Neural progenitor cell (in vitro differentiated cells): ENCODE data around the gene ECEL1. TPM values are rescaled to one million over a fixed set of nuclear protein-coding genes. Genes with fewer than 3 reads are reported as not detected.
"Not testable (repeated sequence)": the region's sequence is repeated elsewhere in the genome, so short reads cannot be mapped to it uniquely, and the experiment has no call there.

Experiments used
- DNase-seq: peaks from one replicate; pipeline ENCODE4 v3.0.0-alpha.2; 2016; ENCODE audit warnings: low spot score
- H2AFZ ChIP-seq: fragments of 200-600 bp; sonication (generic); replicated peaks from 2 replicates; pipeline ENCODE4 v1.6.1; 2016; ENCODE audit warnings: antibody characterized with exemption
- H3F3A ChIP-seq: fragments of 200-600 bp; sonication (generic); 2 replicates; pipeline ENCODE4 v1.6.1; 2016; ENCODE audit warnings: antibody characterized with exemption, low read depth
- H3K27ac ChIP-seq: fragments of 200-600 bp; sonication (generic); 2 replicates; pipeline ENCODE4 v1.5.1; 2016; ENCODE audit warnings: mild to moderate bottlenecking
- H3K27me3 ChIP-seq: fragments of 200-600 bp; sonication (generic); 2 replicates; pipeline ENCODE4 v1.6.1; 2016; ENCODE audit warnings: mild to moderate bottlenecking, moderate library complexity
- H3K36me3 ChIP-seq: fragments of 200-600 bp; sonication (generic); 2 replicates; pipeline ENCODE4 v1.5.1; 2016
- H3K4me1 ChIP-seq: fragments of 200-600 bp; sonication (generic); 2 replicates; pipeline ENCODE4 v1.6.1; 2016; ENCODE audit warnings: mixed run types
- H3K4me2 ChIP-seq: fragments of 200-600 bp; sonication (generic); 2 replicates; pipeline ENCODE4 v1.6.1; 2016
- H3K4me3 ChIP-seq: fragments of 200-600 bp; sonication (generic); 2 replicates; pipeline ENCODE4 v1.5.1; 2016
- H3K79me2 ChIP-seq: fragments of 200-600 bp; sonication (generic); 2 replicates; pipeline ENCODE4 v1.6.1; 2016; ENCODE audit warnings: low read depth
- H3K9ac ChIP-seq: fragments of 200-600 bp; sonication (generic); 2 replicates; pipeline ENCODE4 v1.6.1; 2016
- H3K9me3 ChIP-seq: fragments of 200-600 bp; sonication (generic); 2 replicates; pipeline ENCODE4 v1.5.1; 2016; ENCODE audit warnings: low read depth
- H4K20me1 ChIP-seq: fragments of 200-600 bp; sonication (generic); 2 replicates; pipeline ENCODE4 v1.6.1; 2016; ENCODE audit warnings: low read depth
- H3K27ac Mint-ChIP-seq: 3 replicates; pipeline ENCODE4 v1.8.0; 2021; ENCODE audit warnings: mixed read lengths
- H3K27me3 Mint-ChIP-seq: 2 replicates; pipeline ENCODE4 v1.8.0; 2022; ENCODE audit warnings: low read depth, mild to moderate bottlenecking, inconsistent platforms, moderate library complexity, mixed read lengths; ENCODE audit not compliant: insufficient read depth
- H3K36me3 Mint-ChIP-seq: 3 replicates; pipeline ENCODE4 v1.8.0; 2021; ENCODE audit warnings: mixed read lengths
- H3K4me1 Mint-ChIP-seq: 3 replicates; pipeline ENCODE4 v1.8.0; 2021; ENCODE audit warnings: mixed read lengths
- H3K4me3 Mint-ChIP-seq: 3 replicates; pipeline ENCODE4 v1.8.0; 2021; ENCODE audit warnings: mild to moderate bottlenecking, moderate library complexity, mixed read lengths
- H3K9me3 Mint-ChIP-seq: 3 replicates; pipeline ENCODE4 v1.8.0; 2020; ENCODE audit warnings: mixed read lengths
- CTCF ChIP-seq: fragments of 200-600 bp; sonication (generic); IDR thresholded peaks from 2 replicates; pipeline ENCODE4 v1.5.1; 2017; ENCODE audit warnings: antibody characterized with exemption, mild to moderate bottlenecking
- EZH2 ChIP-seq: fragments of 200-600 bp; sonication (generic); IDR thresholded peaks from 2 replicates; pipeline ENCODE4 v1.6.1; 2017; ENCODE audit warnings: antibody characterized with exemption, mild to moderate bottlenecking, moderate library complexity
- EZH2phosphoT487 ChIP-seq: fragments of 200-600 bp; sonication (generic); IDR thresholded peaks from 2 replicates; pipeline ENCODE4 v1.6.1; 2017; ENCODE audit warnings: antibody characterized with exemption
- total RNA-seq: library from RNA; depleted of rRNA; stranded (reverse); fragments of >200 nt; gene quantifications from 2 replicates; pipeline ENCODE4 v1.2.3, GENCODE V29; 2015; ENCODE audit warnings: low replicate concordance

The ECEL1 gene
- total RNA-seq, 1 donor from 2014 or later: 0.84 TPM

- no peaks in the 10 kb centered on the region for H4K20me1 ChIP-seq
- no peak for TF ChIP-seq EZH2phosphoT487
- no peak for TF ChIP-seq CTCF
- TF ChIP-seq EZH2: no peak
- no peak overlapping the region for H3K4me2 ChIP-seq
- no peak overlapping the region for H3K27ac ChIP-seq
- no peak overlapping the region for H3K9ac ChIP-seq
- H3K4me3 Mint-ChIP-seq: no peak overlapping the region
- no peak overlapping the region for H2AFZ ChIP-seq
- DNase-seq: no peak
- H3K27ac Mint-ChIP-seq: no peak overlapping the region
- no peaks in the 10 kb centered on the region for H3K36me3 ChIP-seq
- no peaks in the 10 kb centered on the region for H3F3A ChIP-seq
- no peak overlapping the region for H3K4me3 ChIP-seq
- no peaks in the 10 kb centered on the region for H3K36me3 Mint-ChIP-seq
- peaks cover 15% of the 10 kb centered on the region for H3K27me3 Mint-ChIP-seq
- no peaks in the 10 kb centered on the region for H3K4me1 ChIP-seq
- H3K27me3 ChIP-seq: no peaks in the 10 kb centered on the region
- no peaks in the 10 kb centered on the region for H3K9me3 Mint-ChIP-seq
- H3K4me1 Mint-ChIP-seq: no peaks in the 10 kb centered on the region
- no peaks in the 10 kb centered on the region for H3K79me2 ChIP-seq
- no peaks in the 10 kb centered on the region for H3K9me3 ChIP-seq
Observed at GRCh38 chr2:232441147-232441651, 46.4 kb downstream of the ECEL1 start.

GRCh38 chr2:232440220-232441018 lies 47.2 kb downstream of the ECEL1 start:
- not testable (repeated sequence) for H3K79me2 ChIP-seq, H3K4me1 Mint-ChIP-seq, H3K36me3 Mint-ChIP-seq, H3F3A ChIP-seq, H3K9me3 Mint-ChIP-seq, H3K27ac ChIP-seq, H3K27me3 ChIP-seq, H3K4me3 ChIP-seq, H3K4me2 ChIP-seq, H4K20me1 ChIP-seq, H3K4me3 Mint-ChIP-seq, H2AFZ ChIP-seq, H3K9me3 ChIP-seq, H3K9ac ChIP-seq, H3K4me1 ChIP-seq, H3K27ac Mint-ChIP-seq, H3K36me3 ChIP-seq
- peak; percentile 87 for DNase-seq
- TF ChIP-seq CTCF: peak; percentile 84
- H3K27me3 Mint-ChIP-seq: peaks cover 17% of the 10 kb centered on the region

GRCh38 chr2:232439758-232440135 lies 47.9 kb downstream of the ECEL1 start:
- Histone ChIP-seq H4K20me1 (no peaks in the 10 kb centered on the region), H3K27me3 (no peaks in the 10 kb centered on the region), H3F3A (no peaks in the 10 kb centered on the region), H3K36me3 (no peaks in the 10 kb centered on the region), H3K4me1 (no peaks in the 10 kb centered on the region), H3K4me2 (no peak overlapping the region), H2AFZ (no peak overlapping the region), H3K9me3 (no peaks in the 10 kb centered on the region), H3K79me2 (no peaks in the 10 kb centered on the region), H3K9ac (no peak overlapping the region), H3K4me3 (no peak overlapping the region), H3K27ac (no peak overlapping the region)
- H3K27ac Mint-ChIP-seq: no peak overlapping the region
- no peak overlapping the region for H3K4me3 Mint-ChIP-seq
- TF ChIP-seq EZH2 (no peak), EZH2phosphoT487 (no peak), CTCF (peak; percentile 30)
- H3K9me3 Mint-ChIP-seq: no peaks in the 10 kb centered on the region
- peaks cover 15% of the 10 kb centered on the region for H3K27me3 Mint-ChIP-seq
- no peaks in the 10 kb centered on the region for H3K4me1 Mint-ChIP-seq
- DNase-seq: no peak
- no peaks in the 10 kb centered on the region for H3K36me3 Mint-ChIP-seq
